Measurements from ENCODE around the gene ACACB.

Gene ACACB

GRCh38 chr12:109309381-109310246 lies 193.2 kb downstream of the ACACB start:
- no peak for FAIRE-seq

- FAIRE-seq, result no peak
Measured at GRCh38 chr12:109310247-109311125, 194.1 kb downstream of the ACACB start.

All from A204.1 (cell line).